ENCODE measurements around the gene F10. TPM values are rescaled to one million over a fixed set of nuclear protein-coding genes. Genes with fewer than 3 reads are reported as not detected.

F10 gene
- polyA plus RNA-seq, 1 experiment: 39.0 TPM

DNA sequence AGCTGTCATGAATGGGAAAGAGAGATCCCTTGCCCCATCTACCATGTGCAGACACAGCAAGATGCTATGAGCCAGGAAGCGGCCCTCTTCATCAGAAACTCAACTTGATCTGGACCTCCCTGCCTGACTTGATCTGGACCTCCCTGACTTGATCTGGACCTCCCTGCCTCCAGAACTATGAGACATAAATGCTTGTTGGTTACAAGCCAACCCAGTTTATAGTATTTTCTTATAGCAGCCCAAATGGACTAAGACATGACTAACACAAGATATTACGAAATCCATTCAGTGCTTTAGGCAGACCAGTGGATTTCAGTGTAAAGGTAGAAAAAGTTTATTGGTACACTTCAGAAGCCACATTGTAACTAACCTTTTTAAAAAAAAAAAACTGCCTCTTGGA is 70.3 kb downstream of the F10 start:
- Histone ChIP-seq H3K27me3 (ENCODE audit: control insufficient read depth, insufficient read depth, low read length) (no peaks in the 10 kb centered on the region), H3K36me3 (ENCODE audit: control insufficient read depth, insufficient read depth, low read length) (peaks cover 18% of the 10 kb centered on the region), H3K4me3 (ENCODE audit: low read depth, low read length) (no peak overlapping the region)
- POLR2A ChIA-PET: no interaction called here
- DNase-seq (ENCODE audit: low read depth): peak; percentile 37
- TF ChIP-seq, protein P1, sequence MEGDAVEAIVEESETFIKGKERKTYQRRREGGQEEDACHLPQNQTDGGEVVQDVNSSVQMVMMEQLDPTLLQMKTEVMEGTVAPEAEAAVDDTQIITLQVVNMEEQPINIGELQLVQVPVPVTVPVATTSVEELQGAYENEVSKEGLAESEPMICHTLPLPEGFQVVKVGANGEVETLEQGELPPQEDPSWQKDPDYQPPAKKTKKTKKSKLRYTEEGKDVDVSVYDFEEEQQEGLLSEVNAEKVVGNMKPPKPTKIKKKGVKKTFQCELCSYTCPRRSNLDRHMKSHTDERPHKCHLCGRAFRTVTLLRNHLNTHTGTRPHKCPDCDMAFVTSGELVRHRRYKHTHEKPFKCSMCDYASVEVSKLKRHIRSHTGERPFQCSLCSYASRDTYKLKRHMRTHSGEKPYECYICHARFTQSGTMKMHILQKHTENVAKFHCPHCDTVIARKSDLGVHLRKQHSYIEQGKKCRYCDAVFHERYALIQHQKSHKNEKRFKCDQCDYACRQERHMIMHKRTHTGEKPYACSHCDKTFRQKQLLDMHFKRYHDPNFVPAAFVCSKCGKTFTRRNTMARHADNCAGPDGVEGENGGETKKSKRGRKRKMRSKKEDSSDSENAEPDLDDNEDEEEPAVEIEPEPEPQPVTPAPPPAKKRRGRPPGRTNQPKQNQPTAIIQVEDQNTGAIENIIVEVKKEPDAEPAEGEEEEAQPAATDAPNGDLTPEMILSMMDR (IDR thresholded peaks at IDR 0.05; ENCODE audit: insufficient read depth, low read depth, low read length): no peak
- CTCF ChIA-PET: no interaction called here

DNA sequence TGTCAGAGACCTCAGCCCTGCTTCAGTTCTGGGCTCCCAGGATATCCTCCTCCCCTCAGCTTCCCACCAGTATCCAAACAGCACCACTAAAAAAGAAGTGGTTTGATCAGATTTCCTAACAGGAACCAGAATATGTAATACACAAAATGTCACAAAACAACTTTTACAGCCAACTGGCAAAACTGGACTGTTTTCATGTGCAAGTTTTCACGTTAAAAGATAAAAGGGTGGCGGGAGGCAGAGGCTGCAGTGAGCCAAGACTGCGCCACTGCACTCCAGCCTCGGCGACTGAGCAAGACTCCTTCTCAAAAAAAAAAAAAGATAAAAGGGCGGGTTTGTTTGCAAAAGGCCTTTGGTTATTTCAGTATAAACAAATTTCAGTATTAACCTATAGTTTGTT is 72.8 kb downstream of the F10 start:
- no peak overlapping the region for H3K4me3 ChIP-seq (ENCODE audit: low read depth, low read length)
- ChIA-PET POLR2A (no interaction called here), CTCF (no interaction called here)
- TF ChIP-seq, protein P1 (IDR thresholded peaks at IDR 0.05; ENCODE audit: insufficient read depth, low read depth, low read length): no peak
- H3K27me3 ChIP-seq (ENCODE audit: control insufficient read depth, insufficient read depth, low read length): no peaks in the 10 kb centered on the region
- H3K36me3 ChIP-seq (ENCODE audit: control insufficient read depth, insufficient read depth, low read length): peaks cover 16% of the 10 kb centered on the region
- DNase-seq (ENCODE audit: low read depth): no peak

DNA sequence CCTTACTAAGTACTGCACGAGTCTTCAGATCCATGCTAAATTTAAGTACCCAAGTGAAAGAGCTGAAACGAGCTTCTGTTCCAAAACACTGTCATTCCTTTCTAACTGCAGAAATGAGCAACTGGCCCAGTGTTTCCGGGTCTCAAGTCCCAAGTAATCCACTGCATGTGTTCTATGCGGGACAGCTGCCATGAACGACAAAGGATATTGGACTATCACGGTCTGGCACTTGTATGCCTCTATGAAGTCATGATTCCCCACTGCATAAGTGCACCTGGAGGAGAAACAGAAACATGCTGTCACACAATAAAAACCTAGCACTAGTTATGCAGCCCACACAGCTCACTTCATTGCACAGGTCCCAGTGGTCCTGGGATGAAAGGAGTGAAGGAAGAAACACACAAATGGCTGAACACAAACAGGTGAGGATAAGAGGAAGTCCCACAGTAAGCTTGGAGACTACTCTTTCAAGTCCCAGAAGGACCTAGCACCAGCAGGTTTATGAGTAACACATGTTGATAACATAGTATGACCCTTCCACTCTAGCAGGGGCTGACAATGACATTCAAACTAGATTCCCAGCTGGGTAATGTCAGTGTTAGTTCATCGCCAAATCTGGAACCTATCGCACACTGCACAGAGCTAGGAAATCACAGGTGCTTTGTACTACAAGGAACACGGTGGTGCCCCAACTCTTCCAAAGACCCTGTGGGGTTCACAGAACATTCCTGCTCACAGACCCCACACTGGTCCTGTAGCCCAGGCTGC is 74.6 kb downstream of the F10 start:
- ChIA-PET CTCF (no interaction called here), POLR2A (no interaction called here)
- no peak for DNase-seq (ENCODE audit: low read depth)
- H3K36me3 ChIP-seq (ENCODE audit: control insufficient read depth, insufficient read depth, low read length): peaks cover 15% of the 10 kb centered on the region
- TF ChIP-seq, protein P1 (IDR thresholded peaks at IDR 0.05; ENCODE audit: insufficient read depth, low read depth, low read length): no peak
- no peaks in the 10 kb centered on the region for H3K27me3 ChIP-seq (ENCODE audit: control insufficient read depth, insufficient read depth, low read length)
- no peak overlapping the region for H3K4me3 ChIP-seq (ENCODE audit: low read depth, low read length)

Small RNA genes lying within 50 kb of the gene (small RNA-seq; reads per million reads assigned to genes)
- not detected for gene AL137002.1 (ENCODE audit: insufficient read length, low read depth, low replicate concordance)

Other genes with a start within 250 kb of the F10 start
- 0.02 TPM in 1 of 2 replicates, not detected in the other for gene MCF2L, start 153.6 kb upstream of the F10 start, polyA plus RNA-seq (2011; rRNA removed)
- gene F7, start 17.0 kb upstream of the F10 start, polyA plus RNA-seq (2011; rRNA removed): 0.05 and 0.11 TPM in 2 replicates
- gene PROZ, start 35.8 kb downstream of the F10 start, polyA plus RNA-seq (2011; rRNA removed): not detected in 2 replicates
- 73.6 and 87.5 TPM in 2 replicates for gene PCID2, start 85.9 kb downstream of the F10 start, polyA plus RNA-seq (2011; rRNA removed)
- 51.5 and 67.1 TPM in 2 replicates for gene CUL4A, start 86.8 kb downstream of the F10 start, polyA plus RNA-seq (2011; rRNA removed)
- gene LAMP1, start 174.4 kb downstream of the F10 start, polyA plus RNA-seq (2011; rRNA removed): 237 and 274 TPM in 2 replicates
- gene GRTP1, start 241.3 kb downstream of the F10 start, polyA plus RNA-seq (2011; rRNA removed): 2.1 and 2.4 TPM in 2 replicates

Data from BJ (cell line).